Measurements from ENCODE around the gene COPS3. TPM values are rescaled to one million over a fixed set of nuclear protein-coding genes. Genes with fewer than 3 reads are reported as not detected.

Gene COPS3
- total and polyA plus RNA-seq, 8 donors, result 11.1 to 291 (median 48.6) TPM

DNA sequence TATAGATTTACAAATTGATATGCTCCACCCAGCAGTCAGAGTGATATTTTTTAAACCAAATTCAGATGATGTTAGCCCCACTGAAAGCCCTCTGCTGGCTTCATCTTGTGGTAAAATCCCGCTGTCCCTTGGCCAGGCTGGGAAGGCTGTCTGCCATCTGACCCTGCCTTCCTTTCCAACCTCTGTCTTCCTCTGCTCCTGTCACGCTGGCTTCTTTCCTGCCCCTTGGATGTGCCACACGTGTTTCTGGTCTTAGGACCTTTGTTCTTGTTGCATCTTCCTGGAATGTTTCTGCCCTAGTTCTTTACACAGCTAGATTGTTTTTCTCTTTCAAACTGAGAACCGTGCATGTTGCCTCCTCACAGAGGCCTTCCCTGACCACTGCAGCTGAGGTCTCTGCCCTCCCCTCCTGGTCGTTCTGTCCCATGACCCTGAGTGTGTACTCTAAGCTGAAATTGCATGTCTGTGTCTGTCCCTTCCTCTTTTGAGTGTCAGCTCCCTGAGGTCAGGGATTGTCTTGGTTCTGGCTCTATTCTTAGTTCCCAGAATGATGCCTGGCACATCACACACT is 33.5 kb upstream of the COPS3 start:
- no peak overlapping the region for H3K27ac ChIP-seq
- no peaks in the 10 kb centered on the region for H3K4me1 ChIP-seq
- no peak overlapping the region for H3K4me3 ChIP-seq
- 73 to 82% (median 77%) methylated on average over 5 of the region's 5 CpGs for WGBS, 5 donors
- peak in 1 of 2 donors; percentile 8 for DNase-seq
- TF ChIP-seq POLR2A (IDR thresholded peaks at IDR 0.05), result no peak
- TF ChIP-seq POLR2AphosphoS5 (IDR thresholded peaks at IDR 0.05), result no peak
- no peak for TF ChIP-seq EP300 (IDR thresholded peaks at IDR 0.05)
- TF ChIP-seq, protein P1, sequence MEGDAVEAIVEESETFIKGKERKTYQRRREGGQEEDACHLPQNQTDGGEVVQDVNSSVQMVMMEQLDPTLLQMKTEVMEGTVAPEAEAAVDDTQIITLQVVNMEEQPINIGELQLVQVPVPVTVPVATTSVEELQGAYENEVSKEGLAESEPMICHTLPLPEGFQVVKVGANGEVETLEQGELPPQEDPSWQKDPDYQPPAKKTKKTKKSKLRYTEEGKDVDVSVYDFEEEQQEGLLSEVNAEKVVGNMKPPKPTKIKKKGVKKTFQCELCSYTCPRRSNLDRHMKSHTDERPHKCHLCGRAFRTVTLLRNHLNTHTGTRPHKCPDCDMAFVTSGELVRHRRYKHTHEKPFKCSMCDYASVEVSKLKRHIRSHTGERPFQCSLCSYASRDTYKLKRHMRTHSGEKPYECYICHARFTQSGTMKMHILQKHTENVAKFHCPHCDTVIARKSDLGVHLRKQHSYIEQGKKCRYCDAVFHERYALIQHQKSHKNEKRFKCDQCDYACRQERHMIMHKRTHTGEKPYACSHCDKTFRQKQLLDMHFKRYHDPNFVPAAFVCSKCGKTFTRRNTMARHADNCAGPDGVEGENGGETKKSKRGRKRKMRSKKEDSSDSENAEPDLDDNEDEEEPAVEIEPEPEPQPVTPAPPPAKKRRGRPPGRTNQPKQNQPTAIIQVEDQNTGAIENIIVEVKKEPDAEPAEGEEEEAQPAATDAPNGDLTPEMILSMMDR (IDR thresholded peaks at IDR 0.05), result no peak
- peaks cover 0 to 20% (median 0%) of the 10 kb centered on the region in 4 donors for H3K36me3 ChIP-seq
- intact Hi-C loops (cut with DNase I; ENCODE audit: low total_unique reads), result no loop called here
- no peaks in the 10 kb centered on the region for H3K9me3 ChIP-seq
- no peaks in the 10 kb centered on the region for H3K27me3 ChIP-seq

DNA sequence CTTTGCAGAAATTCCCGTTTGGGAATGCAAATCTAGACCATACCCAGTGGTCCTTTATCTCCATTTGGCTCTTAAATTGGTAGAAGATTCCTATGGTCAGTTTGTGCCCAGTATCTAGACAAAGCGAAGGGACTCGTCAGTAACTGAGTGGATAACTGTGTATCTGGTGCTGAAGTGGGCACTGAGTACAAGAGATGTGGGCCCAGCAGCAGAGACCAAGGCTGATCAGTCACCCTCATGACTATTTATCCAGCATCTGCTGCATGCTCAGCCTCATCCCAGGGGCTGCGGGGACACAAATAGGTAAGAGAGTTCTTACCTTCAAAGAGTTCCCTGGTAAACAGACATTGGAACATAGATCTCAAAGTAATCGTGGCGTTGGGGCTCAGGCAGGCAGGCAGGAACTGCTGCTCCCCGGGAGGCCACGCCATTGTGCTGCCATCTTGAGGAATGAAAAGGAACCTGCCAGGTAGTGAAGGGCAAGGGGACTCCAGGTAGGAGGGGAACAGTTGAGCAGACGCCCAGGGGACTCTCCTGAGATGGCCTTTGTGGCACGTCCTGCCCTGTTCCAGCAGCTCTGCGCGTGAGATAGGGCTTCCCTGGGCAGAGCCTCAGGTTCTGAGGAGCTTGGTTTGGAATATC is 32.4 kb upstream of the COPS3 start:
- H3K36me3 ChIP-seq, result peaks cover 0 to 20% (median 0%) of the 10 kb centered on the region in 4 donors
- peak; percentile 70 to 84 for DNase-seq
- WGBS, 5 donors, result 37 to 49% (median 43%) methylated on average over 12 of the region's 12 CpGs
- no peaks in the 10 kb centered on the region for H3K4me1 ChIP-seq
- H3K27ac ChIP-seq, result no peak overlapping the region
- H3K4me3 ChIP-seq, result no peak overlapping the region
- intact Hi-C loops (cut with DNase I; ENCODE audit: low total_unique reads), result no loop called here
- TF ChIP-seq, protein P1 (IDR thresholded peaks at IDR 0.05), result peak in 5 of 7 experiments; percentile 29 to 63 (median 59)
- TF ChIP-seq POLR2AphosphoS5 (IDR thresholded peaks at IDR 0.05) (peak in 1 of 3 donors; percentile 32), EP300 (IDR thresholded peaks at IDR 0.05) (no peak), POLR2A (IDR thresholded peaks at IDR 0.05) (no peak)
- no peaks in the 10 kb centered on the region for H3K27me3 ChIP-seq
- H3K9me3 ChIP-seq, result no peaks in the 10 kb centered on the region

DNA sequence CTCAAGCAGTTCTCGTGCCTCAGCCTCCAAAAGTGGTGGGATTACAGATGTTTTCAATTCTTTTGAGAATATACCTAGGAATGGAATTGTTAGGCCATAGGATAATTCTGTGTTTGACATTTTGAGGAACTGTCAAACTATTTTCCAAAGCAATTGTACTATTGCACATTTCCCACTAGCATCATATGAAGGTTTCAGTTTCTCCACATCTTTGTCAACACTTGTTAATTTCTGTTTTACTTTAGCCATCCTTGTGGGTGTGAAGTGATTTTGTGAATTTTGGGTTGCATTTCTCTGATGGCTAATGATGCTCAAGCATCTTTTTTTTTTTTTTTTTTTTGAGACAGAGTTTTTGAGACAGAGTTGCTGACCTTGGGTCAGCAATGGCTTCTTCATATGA is 28.3 kb upstream of the COPS3 start:
- no peak for TF ChIP-seq EP300 (IDR thresholded peaks at IDR 0.05)
- TF ChIP-seq, protein P1 (IDR thresholded peaks at IDR 0.05), result no peak
- TF ChIP-seq POLR2A (IDR thresholded peaks at IDR 0.05), result no peak
- TF ChIP-seq POLR2AphosphoS5 (IDR thresholded peaks at IDR 0.05), result no peak
- H3K27ac ChIP-seq, result no peak overlapping the region
- H3K27me3 ChIP-seq, result no peaks in the 10 kb centered on the region
- H3K9me3 ChIP-seq, result no peaks in the 10 kb centered on the region
- H3K4me3 ChIP-seq, result no peak overlapping the region
- intact Hi-C loops (cut with DNase I; ENCODE audit: low total_unique reads), result loop anchor here (10.0 kb wide), 1 partner anchor 305 kb away; no protein-coding TSS in a partner anchor
- peaks cover 0 to 14% (median 0%) of the 10 kb centered on the region in 4 donors for H3K36me3 ChIP-seq
- DNase-seq, result no peak
- H3K4me1 ChIP-seq, result peaks cover 0 to 9% (median under 1%) of the 10 kb centered on the region in 4 donors
- 94 to 100% (median 96%) methylated on average over 1 of the region's 1 CpG for WGBS, 5 donors

DNA sequence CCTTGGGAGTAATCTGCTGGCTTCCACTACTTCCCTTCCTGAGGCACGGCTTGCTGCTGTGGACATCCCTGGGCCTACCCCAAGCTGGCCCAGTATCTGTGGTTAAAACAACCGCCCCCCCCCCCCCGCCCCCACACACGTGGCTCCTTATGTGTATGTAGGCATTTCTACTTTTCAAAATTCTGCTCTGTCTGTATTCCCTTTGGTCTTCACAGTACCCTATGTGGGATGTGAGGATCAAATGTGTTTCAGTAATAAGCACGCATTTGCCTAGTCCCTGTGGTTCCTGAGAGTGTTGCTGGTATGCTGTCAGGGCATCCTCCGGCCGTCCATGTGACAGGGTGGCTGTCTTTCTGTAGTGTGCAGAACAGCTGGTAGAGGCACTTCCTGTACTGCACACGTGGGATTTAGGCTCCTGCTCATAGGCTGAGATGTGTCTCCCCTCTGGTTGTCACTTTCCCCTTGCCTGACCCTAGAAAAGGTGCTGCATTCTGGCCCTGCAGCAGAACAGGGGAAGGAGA is 24.3 kb upstream of the COPS3 start:
- no peak overlapping the region for H3K4me3 ChIP-seq
- H3K27me3 ChIP-seq, result no peaks in the 10 kb centered on the region
- H3K27ac ChIP-seq, result peak overlapping the region in 2 of 5 donors; percentile 62 to 82
- intact Hi-C loops (cut with DNase I; ENCODE audit: low total_unique reads), result loop anchor here (10.0 kb wide), 1 partner anchor 301 kb away; no protein-coding TSS in a partner anchor
- no peaks in the 10 kb centered on the region for H3K9me3 ChIP-seq
- 39 to 65% (median 55%) methylated on average over 7 to 8 of the region's 8 CpGs for WGBS, 5 donors
- no peak for TF ChIP-seq EP300 (IDR thresholded peaks at IDR 0.05)
- TF ChIP-seq POLR2A (IDR thresholded peaks at IDR 0.05), result no peak
- TF ChIP-seq, protein P1 (IDR thresholded peaks at IDR 0.05), result no peak
- no peak for TF ChIP-seq POLR2AphosphoS5 (IDR thresholded peaks at IDR 0.05)
- H3K4me1 ChIP-seq, result peaks cover 8 to 36% (median 20%) of the 10 kb centered on the region in 4 donors
- H3K36me3 ChIP-seq, result no peaks in the 10 kb centered on the region
- DNase-seq, result peak in 1 of 2 donors; percentile 64
